Keratinocyte (primary cell): Measurements from ENCODE around the gene PTCRA. TPM values are rescaled to one million over a fixed set of nuclear protein-coding genes. Genes with fewer than 3 reads are reported as not detected.

Experiments
- DNase-seq: peaks from one replicate; pipeline ENCODE4 v3.0.0-alpha.2; 2011; ENCODE audit warnings: low read depth, missing footprints, low spot score
- FAIRE-seq: peaks from 2 replicates; lab custom pipeline; 2011; peaks lifted over from hg19 to GRCh38; lab: Jason Lieb, UNC
- H2AFZ ChIP-seq: 2 replicates; pipeline ENCODE4 v1.6.0; 2012; ENCODE audit warnings: low read length, control low read depth, inconsistent platforms; ENCODE audit not compliant: control insufficient read depth
- H3K27ac ChIP-seq: 2 replicates; pipeline ENCODE4 v1.5.1; 2011; ENCODE audit warnings: low read length; ENCODE audit not compliant: control insufficient read depth, insufficient read depth
- H3K27me3 ChIP-seq: 3 replicates; pipeline ENCODE4 v1.6.0; 2011; ENCODE audit warnings: low read length; ENCODE audit not compliant: control insufficient read depth, insufficient read depth; ENCODE audit errors: extremely low read depth
- H3K36me3 ChIP-seq, 2 experiments: 2 replicates in 1 of 2; 3 replicates in 1 of 2; pipeline ENCODE4 v1.5.1; 2011; ENCODE audit warnings: low read length in 2 of 2, mild to moderate bottlenecking in 1 of 2; ENCODE audit not compliant: control insufficient read depth in 2 of 2, insufficient read depth in 2 of 2; ENCODE audit errors: extremely low read depth in 1 of 2
- H3K4me1 ChIP-seq: 3 replicates; pipeline ENCODE4 v1.5.1; 2011; ENCODE audit warnings: low read length; ENCODE audit not compliant: control insufficient read depth, insufficient read depth; ENCODE audit errors: extremely low read depth
- H3K4me2 ChIP-seq: 3 replicates; pipeline ENCODE4 v1.6.0; 2011; ENCODE audit warnings: low read depth, low read length; ENCODE audit not compliant: control insufficient read depth, insufficient read depth; ENCODE audit errors: extremely low read depth
- H3K4me3 ChIP-seq, 3 experiments: fragments of 200-600 bp in 1 of 3; sonication (generic) in 1 of 3; 2 replicates in 2 of 3; 3 replicates in 1 of 3; pipeline ENCODE4 v1.5.1; 2011 to 2016; ENCODE audit warnings: low read length in 3 of 3, mild to moderate bottlenecking in 3 of 3, control low read depth in 2 of 3, inconsistent platforms in 1 of 3, low read depth in 1 of 3, mixed read lengths in 1 of 3, mixed run types in 1 of 3, moderate library complexity in 1 of 3; ENCODE audit not compliant: control insufficient read depth in 2 of 3, insufficient read depth in 2 of 3; ENCODE audit errors: extremely low read depth in 1 of 3
- H3K79me2 ChIP-seq: 2 replicates; pipeline ENCODE4 v1.6.0; 2012; ENCODE audit warnings: low read length; ENCODE audit not compliant: control insufficient read depth, insufficient read depth
- H3K9ac ChIP-seq: 3 replicates; pipeline ENCODE4 v1.6.0; 2011; ENCODE audit warnings: low read length; ENCODE audit not compliant: control insufficient read depth, insufficient read depth; ENCODE audit errors: extremely low read depth
- H3K9me1 ChIP-seq: 3 replicates; pipeline ENCODE4 v1.6.0; 2011; ENCODE audit warnings: low read length; ENCODE audit not compliant: control insufficient read depth, insufficient read depth; ENCODE audit errors: extremely low read depth
- H3K9me3 ChIP-seq: 2 replicates; pipeline ENCODE4 v1.5.1; 2012; ENCODE audit warnings: low read depth, low read length; ENCODE audit not compliant: control insufficient read depth
- H4K20me1 ChIP-seq: 3 replicates; pipeline ENCODE4 v1.6.0; 2011; ENCODE audit warnings: low read length; ENCODE audit not compliant: control insufficient read depth, insufficient read depth; ENCODE audit errors: extremely low read depth
- CTCF ChIP-seq, 3 experiments: IDR thresholded peaks in 1 of 3; conservative IDR thresholded peaks in 1 of 3; optimal IDR thresholded peaks in 1 of 3; 2 replicates in 2 of 3; 3 replicates in 1 of 3; pipeline versions ENCODE3 to v1.5.1; 2011; ENCODE audit warnings: low read length in 3 of 3, mild to moderate bottlenecking in 3 of 3, moderate library complexity in 2 of 3, control low read depth in 1 of 3, inconsistent platforms in 1 of 3; ENCODE audit not compliant: insufficient read depth in 2 of 3; ENCODE audit errors: extremely low read depth in 1 of 3
- EZH2 ChIP-seq: IDR thresholded peaks from one replicate; pipeline ENCODE4 v1.6.1; 2012; ENCODE audit warnings: inconsistent platforms, mild to moderate bottlenecking, low read length, moderate library complexity
- dilution Hi-C: fragments of 300-500 bp; cut with MboI; formaldehyde crosslinking; loops from one replicate; pipeline ENCODE4 v1.7.0; 2020; ENCODE audit warnings: low sequenced_read_pairs; ENCODE audit not compliant: extremely low pct_ligation_motif_present
- polyA plus RNA-seq, 5 experiments: library from polyadenylated mRNA; depleted of rRNA in 3 of 5; stranded (reverse) in 3 of 5; stranded (forward) in 1 of 5; unstranded in 1 of 5; fragments of >200 nt; gene quantifications; 1 replicate in 1 of 5; 2 replicates in 3 of 5; 3 replicates in 1 of 5; pipeline versions ENCODE4 v1.2.1 to v1.2.3, GENCODE V29; 2011 to 2012; ENCODE audit warnings: missing spikeins in 2 of 5, low read depth in 1 of 5, low replicate concordance in 1 of 5

Gene PTCRA
- polyA plus RNA-seq, 1 donor (not counting 4 experiments of a cell fraction or from before 2014, with no cell fraction given), result not detected

GRCh38 chr6:42967228-42967627 lies 51.4 kb downstream of the PTCRA start:
- Histone ChIP-seq H3K9me3 (no peaks in the 10 kb centered on the region), H3K9ac (no peak overlapping the region), H3K4me3 (no peak overlapping the region), H3K79me2 (no peaks in the 10 kb centered on the region), H3K4me1 (peaks cover 6% of the 10 kb centered on the region), H4K20me1 (no peaks in the 10 kb centered on the region), H3K27ac (no peak overlapping the region), H3K4me2 (no peak overlapping the region), H3K27me3 (no peaks in the 10 kb centered on the region), H3K36me3 (peaks cover 11 to 23% of the 10 kb centered on the region in 2 experiments), H3K9me1 (no peaks in the 10 kb centered on the region), H2AFZ (no peak overlapping the region)
- dilution Hi-C loops, result no loop called here
- TF ChIP-seq EZH2 (no peak), CTCF (optimal IDR thresholded peaks at IDR 0.05 in 1 of 3, IDR thresholded peaks at IDR 0.05 in 1 of 3, conservative IDR thresholded peaks at IDR 0.05 in 1 of 3; ENCODE audit: extremely low read depth in 1 of 3, insufficient read depth in 2 of 3, low read length in 3 of 3) (no peak)
- FAIRE-seq (no peak), DNase-seq (no peak)

DNA sequence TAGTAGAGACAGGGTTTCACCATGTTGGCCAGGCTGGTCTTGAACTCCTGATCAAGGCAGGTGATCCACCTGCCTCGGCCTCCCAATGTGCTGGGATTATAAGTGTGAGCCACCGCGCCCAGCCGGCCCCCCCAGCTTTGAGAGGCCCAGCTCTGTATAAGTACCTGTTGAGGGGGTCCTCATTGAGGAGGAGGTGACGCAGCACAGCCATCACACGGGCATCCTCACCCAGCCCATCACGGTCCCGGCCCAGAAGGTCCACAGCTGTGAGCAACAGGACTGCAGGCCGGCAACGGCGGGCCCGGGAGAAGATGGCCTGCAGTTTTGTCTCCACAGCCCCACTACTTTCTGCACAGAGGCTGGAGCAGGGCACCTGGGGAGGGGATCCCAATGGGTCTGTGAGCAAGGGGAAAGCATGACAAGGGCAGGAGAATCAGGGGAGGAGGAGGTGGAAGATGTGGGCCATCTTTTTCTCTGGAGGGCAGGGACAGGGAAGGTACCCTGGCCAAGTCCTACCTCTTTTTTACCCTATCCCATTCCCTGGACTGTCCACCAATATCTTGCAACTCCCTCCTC lies 52.4 kb downstream of the PTCRA start:
- no peak overlapping the region for H2AFZ ChIP-seq
- no peak overlapping the region for H3K4me3 ChIP-seq
- no peak overlapping the region for H3K4me2 ChIP-seq
- dilution Hi-C loops, result no loop called here
- TF ChIP-seq EZH2 (no peak), CTCF (optimal IDR thresholded peaks at IDR 0.05 in 1 of 3, IDR thresholded peaks at IDR 0.05 in 1 of 3, conservative IDR thresholded peaks at IDR 0.05 in 1 of 3; ENCODE audit: extremely low read depth in 1 of 3, insufficient read depth in 2 of 3, low read length in 3 of 3) (no peak)
- peaks cover 11 to 23% of the 10 kb centered on the region in 2 experiments for H3K36me3 ChIP-seq
- H3K79me2 ChIP-seq, result no peaks in the 10 kb centered on the region
- no peak overlapping the region for H3K27ac ChIP-seq
- no peak for DNase-seq
- H3K4me1 ChIP-seq, result peaks cover 6% of the 10 kb centered on the region
- no peak for FAIRE-seq
- no peaks in the 10 kb centered on the region for H3K9me1 ChIP-seq
- no peaks in the 10 kb centered on the region for H4K20me1 ChIP-seq
- no peaks in the 10 kb centered on the region for H3K27me3 ChIP-seq
- H3K9me3 ChIP-seq, result no peaks in the 10 kb centered on the region
- no peak overlapping the region for H3K9ac ChIP-seq
